ENCODE measurements around the gene TSBP1.
"Not testable (repeated sequence)": the region's sequence is repeated elsewhere in the genome, so short reads cannot be mapped to it uniquely, and the experiment has no call there.

The TSBP1 gene

DNA sequence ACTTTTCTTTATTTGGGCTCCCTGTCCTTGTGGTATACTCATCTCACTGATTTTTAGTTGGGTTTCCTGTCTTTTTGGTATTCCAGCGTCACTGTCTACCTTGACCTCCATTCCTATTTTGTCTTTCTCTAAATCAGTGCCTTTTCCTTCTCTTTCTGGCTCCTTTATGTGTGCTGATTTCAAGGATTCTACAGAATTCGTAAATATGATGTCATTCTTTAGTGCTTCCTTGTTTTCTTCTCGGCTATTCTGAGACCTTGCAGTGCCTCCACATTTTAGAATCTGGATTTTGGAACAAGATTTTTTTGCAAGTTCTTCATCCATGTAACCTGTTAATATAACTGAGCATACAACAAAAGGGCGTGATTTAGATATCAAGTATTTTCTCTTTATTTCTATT is 78.0 kb downstream of the TSBP1 start:
- no peak overlapping the region for H3K27ac ChIP-seq
- no peak overlapping the region for H3K4me3 ChIP-seq

DNA sequence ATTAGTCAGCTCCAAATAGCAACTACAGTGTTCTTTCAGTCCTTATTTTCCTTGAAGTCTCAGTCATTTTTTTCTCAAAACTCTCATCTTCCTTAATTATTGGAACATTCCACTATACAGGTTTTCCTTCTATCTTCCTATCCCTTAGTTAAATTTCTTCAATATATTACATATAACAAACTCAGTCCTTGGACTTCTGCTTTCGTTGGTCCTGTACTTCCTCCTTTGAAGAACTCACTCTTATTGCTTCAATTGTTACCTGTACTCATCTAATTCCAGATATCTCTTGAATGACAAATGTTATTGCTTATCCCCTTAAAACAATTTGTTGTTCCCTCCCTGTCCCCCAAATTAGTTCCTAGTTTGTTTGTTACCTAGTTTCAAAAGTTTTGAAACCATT is 80.2 kb downstream of the TSBP1 start:
- H3K4me3 ChIP-seq: no peak overlapping the region
- H3K27ac ChIP-seq: no peak overlapping the region

DNA sequence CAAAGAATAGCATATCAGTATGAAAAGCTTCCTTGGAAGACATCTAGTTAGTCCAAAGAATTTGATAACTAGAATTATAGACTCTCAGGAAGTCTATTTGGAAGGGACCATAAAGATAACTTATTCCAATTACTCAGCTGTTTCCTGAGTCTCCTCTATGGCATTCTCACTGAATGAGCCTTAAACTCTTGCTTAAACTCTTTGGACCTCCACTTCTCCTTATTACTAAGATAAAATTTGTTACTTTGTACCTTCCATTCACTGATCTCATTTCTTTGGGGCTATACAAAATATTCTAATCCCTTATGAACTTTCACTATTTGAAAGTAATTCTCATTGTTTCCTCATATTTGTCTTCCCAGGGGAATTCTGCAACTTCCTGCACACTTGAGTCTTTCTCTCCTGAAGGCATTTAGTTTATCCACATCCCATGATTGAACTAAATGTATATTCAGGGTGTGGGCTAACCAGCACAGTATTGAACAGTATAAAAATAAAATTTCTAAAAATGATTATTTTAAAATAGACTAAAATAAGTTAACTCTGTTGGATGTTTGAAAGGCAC is 80.7 kb downstream of the TSBP1 start:
- Histone ChIP-seq H3K4me3 (no peak overlapping the region), H3K27ac (no peak overlapping the region)

DNA sequence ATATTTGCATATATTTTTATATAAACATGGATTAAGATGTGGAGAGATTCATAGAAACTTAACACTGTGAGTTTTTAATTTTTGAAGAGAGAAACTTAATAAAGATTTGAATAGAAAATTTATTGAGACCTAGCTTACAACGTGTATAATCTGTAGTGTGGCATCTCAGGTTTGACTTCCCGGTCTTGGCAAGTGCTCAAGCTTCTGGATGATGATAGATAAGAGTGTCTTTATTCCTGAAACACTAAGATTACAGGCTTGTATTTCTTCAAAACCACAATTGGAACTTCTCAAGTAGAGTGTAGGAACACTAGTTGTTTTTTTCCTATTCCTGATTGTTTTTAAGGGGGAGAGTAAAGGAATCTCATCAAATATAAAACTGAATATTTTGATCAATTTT is 83.3 kb downstream of the TSBP1 start:
- no peak overlapping the region for H3K27ac ChIP-seq
- no peak overlapping the region for H3K4me3 ChIP-seq

DNA sequence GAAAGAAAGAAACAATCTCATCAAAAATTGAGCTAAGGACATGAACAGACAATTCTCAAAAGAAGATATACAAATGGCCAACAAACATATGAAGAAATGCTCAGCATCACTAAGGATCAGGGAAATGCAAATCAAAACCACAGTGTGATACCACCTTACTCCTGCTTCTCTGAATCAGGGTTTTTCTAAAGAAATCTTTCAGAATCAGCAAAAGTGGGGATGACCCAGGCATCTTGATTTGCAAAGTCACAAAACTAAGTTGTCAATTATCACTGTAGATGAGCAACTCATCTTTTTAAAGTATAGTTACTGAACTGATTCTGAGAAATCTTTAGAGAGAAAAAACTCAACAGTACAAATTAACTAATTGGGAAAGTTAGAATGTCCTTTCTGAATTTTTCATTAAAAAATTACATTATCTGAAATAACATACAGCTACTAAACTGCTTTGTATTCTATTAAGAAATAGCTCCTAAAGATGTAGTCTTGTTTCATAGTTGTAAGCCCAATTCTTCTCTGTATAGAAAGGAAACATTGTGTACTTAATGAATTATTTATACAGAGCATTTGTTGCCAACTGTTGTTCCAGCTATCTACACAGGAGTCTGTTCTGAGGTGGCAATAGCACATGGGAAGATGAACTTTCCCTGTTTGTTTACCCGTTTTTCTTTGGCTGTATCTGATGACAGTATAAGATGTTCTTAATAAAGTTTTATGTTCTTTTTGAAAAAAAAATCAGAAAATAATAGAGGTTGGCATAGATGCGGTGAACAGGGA is 97.7 kb downstream of the TSBP1 start:
- not testable (repeated sequence) for H3K4me3 ChIP-seq

DNA sequence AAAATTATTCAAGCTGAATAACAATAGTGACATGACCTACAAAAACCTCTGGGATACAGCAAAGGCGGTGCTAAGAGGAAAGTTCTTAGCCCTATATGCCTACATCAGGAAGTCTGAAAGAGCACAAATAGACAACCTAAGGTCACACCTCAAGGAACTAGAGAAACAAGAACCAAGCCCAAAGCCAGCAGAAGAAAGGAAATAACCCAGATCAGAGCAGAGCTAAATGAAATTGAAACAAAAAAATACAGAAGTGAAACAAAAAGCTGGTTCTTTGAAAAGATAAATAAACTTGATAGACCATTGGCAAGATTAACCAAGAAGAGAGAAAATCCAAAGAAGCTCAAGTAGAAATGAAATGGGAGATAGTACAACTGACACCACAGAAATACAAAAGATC is 100.3 kb downstream of the TSBP1 start:
- no peak overlapping the region for H3K4me3 ChIP-seq
- H3K27ac ChIP-seq: peak overlapping the region in 1 of 21 experiments; percentile 67

More for the DNA sequence above, 97.7 kb downstream of the TSBP1 start:
- H3K27ac ChIP-seq: not testable (repeated sequence)

DNA sequence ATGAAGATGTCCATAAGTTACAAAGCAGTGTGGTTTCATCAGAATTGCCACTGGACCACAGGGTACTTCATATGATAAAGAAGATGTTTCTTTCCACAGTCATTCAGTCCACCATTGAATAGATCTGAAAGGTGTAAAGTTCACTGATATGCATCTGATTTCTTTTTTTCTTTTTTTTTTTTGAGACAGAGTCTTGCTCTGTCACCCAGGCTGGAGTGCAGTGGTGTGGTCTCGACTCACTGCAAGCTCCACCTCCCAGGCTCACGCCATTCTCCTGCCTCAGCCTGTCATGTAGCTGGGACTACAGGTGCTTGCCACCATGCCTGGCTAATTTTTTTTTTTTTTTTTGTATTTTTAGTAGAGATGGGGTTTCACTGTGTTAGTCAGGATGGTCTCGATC is 103.2 kb downstream of the TSBP1 start:
- not testable (repeated sequence) for H3K27ac ChIP-seq, H3K4me3 ChIP-seq

DNA sequence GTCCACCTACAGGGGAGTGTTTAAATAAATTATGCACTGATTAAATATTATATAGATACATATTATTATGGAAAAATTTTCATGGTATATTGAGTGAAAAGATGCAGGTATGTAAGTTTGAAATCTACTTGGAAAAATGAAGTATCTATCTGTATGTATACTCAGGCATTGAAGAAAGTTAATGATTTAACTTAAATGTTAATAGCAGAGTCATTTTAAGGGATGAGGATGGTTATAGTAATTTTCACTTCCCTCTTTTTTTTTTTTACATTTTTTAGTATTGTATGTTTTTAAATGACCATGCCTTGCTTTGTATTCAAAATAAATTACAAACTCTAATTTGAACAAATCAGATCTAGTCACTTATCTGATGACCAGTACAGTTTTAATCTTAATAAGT is 104.7 kb downstream of the TSBP1 start:
- Histone ChIP-seq H3K27ac (no peak overlapping the region), H3K4me3 (no peak overlapping the region)

DNA sequence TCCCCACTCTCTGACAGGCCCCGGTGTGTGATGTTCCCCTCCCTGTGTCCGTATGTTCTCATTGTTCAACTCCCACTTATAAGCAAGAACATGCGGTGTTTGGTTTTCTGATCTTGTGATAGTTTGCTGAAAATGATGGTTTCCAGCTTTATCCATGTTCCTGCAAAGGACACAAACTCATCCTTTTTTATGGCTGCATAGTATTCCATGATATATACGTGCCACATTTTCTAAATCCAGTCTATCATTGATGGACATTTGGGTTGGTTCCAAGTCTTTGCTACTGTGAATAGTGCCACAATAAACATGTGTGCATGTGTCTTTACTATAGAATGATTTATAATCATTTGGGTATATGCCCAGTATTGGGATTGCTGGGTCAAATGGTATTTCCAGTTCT is 114.4 kb downstream of the TSBP1 start:
- not testable (repeated sequence) for H3K4me3 ChIP-seq, H3K27ac ChIP-seq

DNA sequence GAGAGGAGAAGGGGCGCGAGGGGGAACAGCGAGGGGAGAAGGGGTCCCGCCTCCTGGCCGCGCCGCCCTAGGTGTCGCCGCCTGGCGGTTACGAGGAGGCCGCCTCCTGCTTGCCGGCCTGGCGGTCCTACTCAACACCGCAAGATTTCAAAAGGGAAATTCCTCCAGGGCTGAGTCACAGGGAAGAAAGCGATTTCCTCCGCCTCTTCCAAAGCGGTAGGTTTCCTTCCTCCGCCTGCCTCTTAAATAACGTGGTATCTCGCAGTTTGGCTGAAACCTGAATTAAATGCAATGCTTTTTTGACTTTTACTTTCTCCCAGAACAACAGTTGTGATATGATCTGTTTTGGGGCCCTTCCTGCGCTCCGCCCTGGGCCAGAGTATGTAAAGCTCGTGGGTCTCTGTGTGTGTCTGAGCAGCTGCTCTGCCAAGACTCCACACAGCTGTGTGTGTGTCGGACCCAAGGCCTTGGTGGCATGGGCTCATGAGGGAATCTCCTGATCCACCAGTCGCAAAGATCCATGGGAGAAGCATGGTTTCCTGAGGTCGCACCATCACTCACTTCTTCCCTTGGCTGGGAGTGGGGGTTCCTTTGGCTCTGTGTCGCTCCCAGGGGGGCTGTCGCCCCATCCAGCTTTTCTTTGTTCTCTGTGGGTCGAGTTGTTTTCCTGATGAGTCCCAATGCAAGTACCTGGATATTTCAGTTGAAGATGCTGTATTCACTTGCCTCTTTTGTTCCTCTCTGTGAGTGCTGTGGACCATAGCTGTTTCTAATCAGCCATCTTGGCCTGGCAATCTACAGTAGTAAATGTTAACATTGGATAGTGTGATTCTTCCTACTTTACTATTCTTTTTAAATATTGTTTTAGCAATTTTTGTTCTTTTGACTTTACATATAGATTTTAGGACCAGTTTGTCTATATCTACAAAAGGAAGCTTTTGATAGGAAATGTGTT is 116.2 kb downstream of the TSBP1 start:
- peak overlapping the region; percentile 4 to 32 (median 20) for H3K4me3 ChIP-seq

DNA sequence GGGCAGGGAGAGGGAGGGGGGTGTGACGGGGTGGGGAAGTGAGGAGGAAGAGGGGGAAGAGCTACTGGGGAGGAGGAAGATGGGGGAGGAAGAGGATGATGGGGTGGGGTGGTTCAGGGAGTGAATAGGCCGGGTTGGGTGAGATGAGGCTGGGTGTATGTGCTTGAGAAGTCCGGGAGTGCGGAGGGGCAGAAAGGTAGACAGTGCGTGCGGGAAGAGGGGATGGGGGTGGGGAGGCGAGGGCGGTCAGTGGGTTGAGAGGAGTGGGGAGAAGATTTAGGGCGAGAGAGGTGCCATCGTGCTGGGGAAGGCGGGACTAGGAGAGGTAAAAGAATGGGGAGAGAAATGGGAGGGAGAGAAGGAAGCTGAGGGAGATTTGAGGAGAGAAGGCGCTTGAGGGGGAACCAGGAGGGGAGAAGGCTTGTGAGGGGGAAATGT is 116.9 kb downstream of the TSBP1 start:
- peak overlapping the region; percentile 4 to 32 (median 20) for H3K4me3 ChIP-seq
- peak overlapping the region in 18 of 21 experiments; percentile 11 to 91 (median 72) for H3K27ac ChIP-seq

More for the DNA sequence above, 116.2 kb downstream of the TSBP1 start:
- peak overlapping the region in 19 of 21 experiments; percentile 11 to 91 (median 73) for H3K27ac ChIP-seq

DNA sequence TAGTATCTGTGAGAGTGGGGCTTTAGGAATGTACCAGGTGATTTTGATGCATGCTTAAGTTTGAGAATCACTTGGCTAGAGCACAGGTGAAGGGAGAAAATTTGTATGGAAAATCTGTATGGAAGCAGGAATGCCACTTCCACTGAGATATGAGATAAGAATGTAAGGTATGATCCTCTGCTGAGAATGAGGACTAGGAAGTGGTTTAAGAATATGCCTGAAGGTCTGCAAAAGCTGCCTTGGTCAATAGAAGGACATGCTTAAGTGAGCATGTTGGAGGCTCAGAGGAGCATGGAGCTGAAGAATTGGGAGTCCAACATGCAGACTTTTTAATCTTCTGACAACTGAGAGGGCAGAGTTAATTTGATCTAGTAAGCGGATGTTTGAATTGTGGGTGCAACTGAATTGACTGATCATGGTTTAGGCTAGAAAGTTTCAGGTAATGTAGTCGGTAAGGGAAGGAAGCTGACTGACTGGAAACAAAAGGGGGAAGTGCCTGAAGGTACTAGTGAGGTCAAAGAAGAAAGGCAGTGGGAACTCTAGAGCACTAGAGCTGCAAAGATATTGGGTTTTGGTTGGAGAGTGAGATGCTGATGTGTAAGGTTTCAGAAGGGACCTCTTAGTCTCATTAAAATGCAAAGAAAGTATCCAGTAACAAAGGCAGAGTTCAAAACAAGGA is 119.2 kb downstream of the TSBP1 start:
- no peak overlapping the region for H3K27ac ChIP-seq
- no peak overlapping the region for H3K4me3 ChIP-seq

DNA sequence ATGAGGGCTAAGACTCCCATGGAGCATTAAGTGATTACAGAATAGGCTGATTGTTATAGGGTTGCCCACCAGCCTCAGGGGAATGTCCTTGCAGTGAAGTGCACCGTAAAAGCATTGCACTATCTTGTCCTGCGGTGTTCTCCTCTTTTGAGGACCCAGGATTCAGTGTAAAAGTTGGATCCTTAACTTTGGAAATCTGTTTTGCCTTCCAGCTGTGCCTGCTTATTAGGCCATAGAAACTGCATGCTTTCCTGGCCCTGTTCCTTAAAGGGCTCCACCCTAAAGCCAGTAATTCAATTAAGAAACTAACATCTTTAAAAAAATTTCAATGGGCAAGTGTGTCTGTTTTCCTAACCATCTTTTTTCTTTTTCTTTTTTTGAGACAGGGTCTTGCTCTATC is 122.4 kb downstream of the TSBP1 start:
- Histone ChIP-seq H3K4me3 (no peak overlapping the region), H3K27ac (no peak overlapping the region)

DNA sequence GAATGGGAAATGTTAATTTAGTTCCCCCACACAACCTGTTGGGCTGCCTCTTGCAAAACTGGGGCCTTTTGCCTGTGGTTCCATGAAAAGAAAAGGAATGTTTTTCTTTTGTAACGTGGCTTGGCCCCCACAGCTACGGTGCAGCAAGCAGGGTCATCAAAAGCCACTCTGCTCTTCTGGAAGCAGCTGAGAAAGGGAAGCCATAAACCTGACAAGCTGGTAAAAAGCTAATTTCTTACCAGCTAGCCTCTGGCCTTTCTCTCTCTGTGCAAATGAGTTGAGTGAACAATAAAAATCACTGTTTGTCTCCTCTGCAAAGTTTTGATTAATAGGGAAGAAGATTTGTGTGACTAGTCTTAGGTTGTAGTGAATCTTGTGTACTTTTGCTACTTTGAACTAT is 124.3 kb downstream of the TSBP1 start:
- H3K27ac ChIP-seq: no peak overlapping the region
- H3K4me3 ChIP-seq: no peak overlapping the region

DNA sequence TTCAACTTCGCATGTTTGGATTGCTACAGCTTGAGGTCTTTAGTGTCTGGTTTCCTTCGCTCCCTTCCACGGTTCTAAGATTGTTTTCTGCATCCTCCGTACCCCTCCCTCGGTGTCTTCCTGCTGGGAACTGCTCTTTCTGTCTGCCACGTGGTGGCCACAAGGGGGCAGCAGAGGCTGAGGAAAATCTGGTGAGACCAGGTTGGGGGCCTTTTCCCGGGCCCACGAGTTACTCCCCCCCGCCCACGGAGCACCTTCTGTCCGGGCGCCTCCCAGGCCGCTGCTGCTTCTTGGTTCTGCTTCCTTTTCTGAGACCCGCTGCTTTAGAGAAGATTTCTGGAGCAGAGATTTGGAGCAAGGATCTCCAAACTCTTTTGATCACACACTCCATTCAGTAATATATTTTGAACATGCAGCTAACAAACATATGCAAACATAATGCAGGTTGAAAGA is 126.7 kb downstream of the TSBP1 start:
- Histone ChIP-seq H3K4me3 (peak overlapping the region in 2 of 7 experiments; percentile 15), H3K27ac (peak overlapping the region in 20 of 21 experiments; percentile 23 to 79 (median 62))

DNA sequence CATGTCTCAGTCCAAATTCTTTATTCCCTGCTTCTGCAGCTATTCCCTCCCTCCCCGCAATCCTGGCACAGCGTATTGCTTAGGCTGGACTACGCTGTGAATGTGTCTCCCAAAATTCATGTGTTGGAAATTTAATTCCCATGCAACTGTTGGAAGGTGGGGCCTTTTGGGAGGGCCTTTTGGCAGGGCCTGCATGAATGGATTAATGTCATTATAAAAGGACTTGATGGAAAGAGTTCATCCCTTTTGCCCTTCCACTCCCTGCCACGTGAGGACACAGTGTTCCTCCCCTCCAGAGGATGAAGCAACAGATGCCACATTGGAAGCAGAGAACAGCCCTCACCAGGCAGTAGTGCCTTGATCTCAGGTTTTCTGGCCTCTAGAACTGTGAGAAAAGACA is 127.4 kb downstream of the TSBP1 start:
- H3K27ac ChIP-seq: peak overlapping the region in 17 of 21 experiments; percentile 35 to 79 (median 63)
- H3K4me3 ChIP-seq: peak overlapping the region in 2 of 7 experiments; percentile 15
